ENCODE data around the gene TM9SF1. TPM values are rescaled to one million over a fixed set of nuclear protein-coding genes. Genes with fewer than 3 reads are reported as not detected.
A peak's percentile ranks its signal among the peaks of the same experiment; 100 is the strongest.

Gene TM9SF1
- total RNA-seq, 1 experiment from 2014 or later, result 44.7 TPM

DNA sequence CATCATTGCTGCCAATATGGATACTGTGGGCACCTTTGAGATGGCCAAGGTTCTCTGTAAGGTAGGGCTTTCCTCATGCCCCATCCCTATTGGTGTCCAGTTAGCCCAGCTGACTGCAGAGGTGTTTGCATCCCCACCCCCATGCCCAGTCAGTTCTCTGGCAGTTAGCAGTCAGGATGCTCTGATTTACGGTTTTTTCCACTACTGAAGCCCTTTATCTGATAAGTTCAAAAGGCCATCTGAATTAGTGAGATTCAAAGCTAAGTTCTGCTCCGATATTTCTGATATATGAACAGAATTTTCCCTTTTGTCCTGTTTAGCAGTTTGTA lies 38.3 kb upstream of the TM9SF1 start:
- DNase-seq (ENCODE audit: low read depth, low spot score), result no peak
- POLR2A ChIA-PET, result no interaction called here
- peak overlapping the region; percentile 96 for H3K27ac ChIP-seq (ENCODE audit: low read length)

DNA sequence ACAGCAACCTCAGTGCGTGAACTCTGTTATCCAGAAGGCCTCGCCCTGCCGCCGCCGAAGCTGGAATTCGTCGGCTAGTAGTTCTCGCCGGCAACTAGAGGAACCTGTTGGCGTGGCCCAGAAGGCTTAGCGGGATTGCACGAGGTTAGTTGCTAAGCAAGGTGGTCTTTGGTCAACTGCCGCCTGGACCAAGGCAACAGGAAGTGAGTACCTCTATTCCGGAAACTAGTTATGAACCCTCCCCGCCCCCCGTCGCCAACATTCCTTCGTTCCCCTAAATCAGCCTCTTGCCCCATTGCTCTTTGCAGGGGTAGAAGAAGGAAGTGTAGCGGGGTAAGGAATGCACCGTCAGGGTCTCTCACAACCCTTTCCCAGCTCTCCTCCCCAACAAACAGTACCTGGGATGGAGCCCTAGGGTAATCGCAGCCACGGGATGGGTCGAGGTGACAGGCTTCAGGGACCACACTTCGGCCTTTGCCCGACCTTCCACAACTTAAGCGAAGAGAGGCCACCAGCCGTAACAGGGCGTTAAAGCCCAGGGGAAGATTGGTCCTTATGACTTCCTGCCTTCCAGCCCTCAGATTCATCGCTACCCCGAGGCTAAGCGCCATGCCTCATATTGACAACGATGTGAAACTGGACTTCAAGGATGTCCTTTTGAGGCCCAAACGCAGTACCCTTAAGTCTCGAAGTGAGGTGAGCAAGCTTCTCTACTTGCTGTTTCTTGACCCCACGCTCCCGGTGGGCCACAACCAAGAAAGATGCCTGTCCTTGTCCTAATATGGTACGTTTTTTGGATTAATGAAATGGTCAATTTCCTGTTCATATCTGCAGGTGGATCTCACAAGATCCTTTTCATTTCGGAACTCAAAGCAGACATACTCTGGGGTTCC lies 37.6 kb upstream of the TM9SF1 start, which contains the start of gene GMPR2:
Gene GMPR2, plus strand, starts transcription at position 285 of the 893 bp plus-strand sequence. Its CDS starts 325 bp downstream, at position 610.
- TSS peak; percentile 79 for BruUV-seq (replicated peaks)
- Histone ChIP-seq H3K27me3 (ENCODE audit: control insufficient read depth, insufficient read depth, low read length) (no peaks in the 10 kb centered on the region), H3K27ac (ENCODE audit: low read length) (peak within 1 kb of the TSS; percentile 96), H3K4me1 (ENCODE audit: control insufficient read depth, insufficient read depth, low read length) (peaks cover 18% of the 10 kb centered on the region), H3K9me3 (ENCODE audit: control insufficient read depth, insufficient read depth, low read depth, low read length) (no peaks in the 10 kb centered on the region), H3K36me3 (ENCODE audit: control insufficient read depth, insufficient read depth, low read length) (peaks cover 8% of the 10 kb centered on the region), H3K4me3 (ENCODE audit: low read depth in 2 of 2, low read length in 2 of 2) (peak within 1 kb of the TSS; percentile 87 to 89)
- in situ Hi-C loops (cut with HindIII; ENCODE audit: low pct_unique_long_range_greater_than_20kb, low sequenced_read_pairs) (no loop called here), intact Hi-C loops (cut with micrococcal nuclease; ENCODE audit: unreplicated experiment) (no loop called here)
- TF ChIP-seq SIN3A (IDR thresholded peaks at IDR 0.05; ENCODE audit: borderline replicate concordance, insufficient read depth, low read depth, low read length) (0 out of 2 replicates have a peak, but pooled peaks have one; percentile 14), CTCF (IDR thresholded peaks at IDR 0.05) (no peak)
- POLR2A ChIA-PET, result no interaction called here
- DNase-seq (ENCODE audit: low read depth, low spot score) (no peak), ATAC-seq (peak; percentile 79)
- CTCF ChIA-PET, result no interaction called here

More for the DNA sequence above, 38.3 kb upstream of the TM9SF1 start:
- no TSS peak for BruUV-seq (replicated peaks)
- no peaks in the 10 kb centered on the region for H3K9me3 ChIP-seq (ENCODE audit: control insufficient read depth, insufficient read depth, low read depth, low read length)
- TF ChIP-seq REST (IDR thresholded peaks at IDR 0.05; ENCODE audit: insufficient read depth in 1 of 2, low read depth in 2 of 2, low read length in 1 of 2) (no peak), SIN3A (IDR thresholded peaks at IDR 0.05; ENCODE audit: borderline replicate concordance, insufficient read depth, low read depth, low read length) (no peak), CTCF (IDR thresholded peaks at IDR 0.05) (no peak), POLR2AphosphoS5 (IDR thresholded peaks at IDR 0.05; ENCODE audit: low read depth, low read length) (no peak), TCF7L2 (IDR thresholded peaks at IDR 0.05; ENCODE audit: low read depth, low read length) (no peak)
- intact Hi-C loops (cut with micrococcal nuclease; ENCODE audit: unreplicated experiment), result no loop called here
- no peak for ATAC-seq
- peaks cover 8% of the 10 kb centered on the region for H3K36me3 ChIP-seq (ENCODE audit: control insufficient read depth, insufficient read depth, low read length)
- CTCF ChIA-PET, result no interaction called here
- in situ Hi-C loops (cut with HindIII; ENCODE audit: low pct_unique_long_range_greater_than_20kb, low sequenced_read_pairs), result no loop called here
- H3K4me3 ChIP-seq (ENCODE audit: low read depth in 2 of 2, low read length in 2 of 2), result peak overlapping the region; percentile 87 to 89
- peaks cover 18% of the 10 kb centered on the region for H3K4me1 ChIP-seq (ENCODE audit: control insufficient read depth, insufficient read depth, low read length)
- H3K27me3 ChIP-seq (ENCODE audit: control insufficient read depth, insufficient read depth, low read length), result no peaks in the 10 kb centered on the region

Measured in Panc1 (cell line).